ENCODE measurements around the gene KMT5B.
"Not testable (repeated sequence)": the region's sequence is repeated elsewhere in the genome, so short reads cannot be mapped to it uniquely, and the experiment has no call there.

DNA sequence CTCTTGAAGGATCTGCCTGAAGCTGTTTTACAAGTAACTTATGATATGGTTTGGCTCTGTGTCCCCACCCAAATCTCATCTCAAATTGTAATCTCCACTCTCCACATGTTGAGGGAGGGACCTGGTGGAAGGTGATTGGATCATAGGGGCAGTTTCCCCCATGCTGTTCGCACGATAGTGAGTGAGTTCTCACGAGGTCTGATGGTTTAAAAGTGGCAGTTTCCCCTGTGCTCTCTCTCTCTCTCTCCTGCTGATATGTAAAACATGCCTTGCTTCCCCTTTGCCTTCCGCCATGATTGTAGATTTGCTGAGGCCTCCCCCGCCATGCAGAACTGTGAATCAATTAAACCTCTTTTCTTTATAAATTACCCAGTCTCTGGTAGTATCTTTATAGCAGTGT, 31.8 kb upstream of the KMT5B start:
- not testable (repeated sequence) for TF ChIP-seq CTCF, POLR2AphosphoS5 (IDR thresholded peaks at IDR 0.05)
